Cardiac fibroblast (primary cell): ENCODE measurements around the gene CPNE5.
A peak's percentile ranks its signal among the peaks of the same experiment; 100 is the strongest.
"Not testable (repeated sequence)": the region's sequence is repeated elsewhere in the genome, so short reads cannot be mapped to it uniquely, and the experiment has no call there.

Experiments used
- DNase-seq, 2 donors: peaks; one replicate each; pipeline versions ENCODE4 v3.0.0 to v3.0.0-alpha.2; 2010; ENCODE audit warnings: low read depth in 2 of 2
- H3K4me3 ChIP-seq, 2 donors: replicated peaks in 1 of 2; 1 replicate in 1 of 2; 2 replicates in 1 of 2; pipeline ENCODE4 v1.5.1; 2011; ENCODE audit warnings: low read depth in 2 of 2, low read length in 2 of 2, mild to moderate bottlenecking in 2 of 2, moderate library complexity in 1 of 2
- CTCF ChIP-seq: IDR thresholded peaks from one replicate; pipeline ENCODE4 v1.5.1; 2011; ENCODE audit warnings: low read depth, mild to moderate bottlenecking, low read length, inconsistent platforms

The CPNE5 gene

DNA sequence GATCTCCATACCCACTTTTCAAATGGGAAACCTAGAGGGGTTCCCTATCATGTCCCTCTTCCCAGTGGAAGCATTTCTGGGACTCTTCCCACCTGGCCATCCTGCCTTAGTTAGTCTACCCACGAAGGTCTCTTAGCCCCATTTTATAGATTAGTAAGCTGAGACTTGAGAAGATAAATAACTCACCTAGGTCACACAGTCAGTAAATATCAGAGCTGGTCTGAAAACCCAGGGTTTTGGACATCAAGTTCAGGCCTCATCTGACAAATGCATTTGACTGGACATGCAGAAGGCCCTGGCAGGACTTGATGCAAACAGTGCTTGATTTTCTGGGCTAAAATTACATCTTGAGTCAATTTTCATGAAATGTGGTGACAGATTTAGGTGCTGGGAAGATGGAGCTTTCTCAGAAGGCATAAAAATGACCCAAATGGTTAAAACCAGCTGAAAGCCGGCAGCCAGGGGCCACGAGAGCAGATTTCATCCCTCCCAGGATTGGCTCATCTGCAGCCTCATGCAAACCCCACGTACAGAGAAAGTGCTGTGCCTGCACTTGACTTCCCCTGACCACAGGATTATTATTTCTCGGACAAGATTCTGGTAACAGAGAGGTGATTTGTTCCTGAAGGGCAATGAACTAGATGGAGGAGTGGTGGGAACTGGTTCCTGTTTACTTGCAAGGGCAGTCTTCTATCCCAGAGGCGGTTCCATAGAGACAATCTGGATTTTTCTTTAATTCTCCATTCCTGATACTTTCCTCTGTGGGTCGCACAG lies 23.1 kb downstream of the CPNE5 start:
- no peak for DNase-seq
- no peak overlapping the region for H3K4me3 ChIP-seq
- no peak for TF ChIP-seq CTCF

DNA sequence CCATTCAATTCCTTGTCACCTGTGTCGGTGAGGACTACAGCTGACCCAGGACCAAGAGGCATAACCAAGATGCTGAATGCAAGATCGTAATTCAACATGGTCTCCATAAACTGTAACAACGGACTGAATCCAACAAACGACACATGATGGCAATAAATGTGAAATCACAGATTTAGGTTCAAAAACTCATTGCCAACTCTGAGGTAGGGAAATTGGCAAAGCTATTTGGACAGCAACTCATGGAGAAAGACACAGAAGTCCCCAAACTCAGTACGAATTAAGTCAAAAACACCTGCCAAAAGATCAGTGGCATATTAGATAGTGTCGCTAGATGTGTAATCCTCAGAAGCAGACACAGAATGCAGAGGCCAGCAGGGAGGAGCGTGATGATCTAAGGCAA lies 25.0 kb downstream of the CPNE5 start:
- H3K4me3 ChIP-seq, result no peak overlapping the region
- DNase-seq, result no peak
- peak; percentile 14 for TF ChIP-seq CTCF

- TF ChIP-seq CTCF, result no peak
- no peak for DNase-seq
- H3K4me3 ChIP-seq, result no peak overlapping the region
These were observed 25.7 kb downstream of the CPNE5 start for GRCh38 chr6:36813526-36813925.

GRCh38 chr6:36813047-36813446 lies 26.2 kb downstream of the CPNE5 start:
- H3K4me3 ChIP-seq, DNase-seq: not testable (repeated sequence)

GRCh38 chr6:36809941-36810803 lies 29.1 kb downstream of the CPNE5 start:
- TF ChIP-seq CTCF, result peak; percentile 3
- no peak for DNase-seq
- H3K4me3 ChIP-seq, result no peak overlapping the region

DNA sequence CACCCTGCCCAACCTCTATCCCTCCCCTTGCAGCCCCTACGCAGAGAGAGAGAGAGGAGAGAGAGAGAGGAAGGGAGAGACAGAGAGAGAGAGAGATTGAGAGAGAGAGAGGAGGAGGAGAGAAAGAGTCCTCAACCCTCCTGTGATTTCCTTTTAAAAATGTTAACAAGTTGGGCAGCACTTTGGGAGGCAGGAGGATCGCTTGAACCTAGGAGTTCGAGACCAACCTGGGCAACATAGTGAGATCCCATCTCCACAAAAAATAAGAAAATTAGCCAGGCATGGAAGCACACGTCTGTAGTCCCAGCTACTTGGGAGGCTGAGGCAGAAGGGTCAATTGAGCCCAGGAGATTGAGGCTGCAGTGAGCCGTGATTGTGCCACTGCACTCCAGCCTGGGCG lies 30.1 kb downstream of the CPNE5 start:
- no peak for DNase-seq
- no peak overlapping the region for H3K4me3 ChIP-seq
- TF ChIP-seq CTCF, result no peak

DNA sequence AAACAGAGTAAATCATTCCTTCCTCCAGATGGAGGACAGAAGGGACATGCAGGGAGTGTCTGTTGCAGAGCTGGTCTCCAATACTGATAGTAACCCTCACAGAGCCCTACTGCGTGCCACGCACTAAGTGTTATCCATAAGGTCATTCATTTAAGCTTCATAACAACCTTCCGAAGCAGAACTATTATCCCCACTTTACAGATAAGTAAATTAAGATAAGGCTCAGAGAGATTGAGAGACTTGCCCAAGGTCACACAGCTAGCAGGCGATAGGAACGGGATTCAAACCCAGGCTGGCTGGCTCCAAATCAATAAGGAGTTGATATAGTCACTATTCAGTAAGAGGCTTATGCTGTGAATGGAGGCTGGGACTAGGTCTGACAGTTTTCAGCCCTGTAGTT lies 30.6 kb downstream of the CPNE5 start:
- H3K4me3 ChIP-seq, result no peak overlapping the region
- DNase-seq, result no peak
- TF ChIP-seq CTCF, result no peak
